Heart left ventricle (tissue), 13 donors: Measurements from ENCODE around the gene GRIN1.

Experiments used
- CTCF ChIP-seq, 12 donors: fragments of 200-600 bp; sonication (generic) in 4 of 12; IDR thresholded peaks; one replicate each; pipeline versions ENCODE4 v1.5.0 to v1.8.0; 2018 to 2022; ENCODE audit warnings: antibody characterized with exemption in 12 of 12, mild to moderate bottlenecking in 5 of 12
- POLR2A ChIP-seq, 2 donors: fragments of 450-650 bp; IDR thresholded peaks; one replicate each; pipeline ENCODE4 v1.6.1; 2017; ENCODE audit warnings: antibody characterized with exemption in 2 of 2, mild to moderate bottlenecking in 2 of 2, moderate library complexity in 2 of 2
- donor health status: ischemic (EF 13 %, LVEDD 7.1; RV severe dilation, severe dysfunction).
- donor health status: DM: no; HTN: yes; CAD: no.
- donor health status: DM: no; HTN: no; CAD: no.
- donor health status: ischemic (EF 25% LVEDD 6.9; RV normal size, moderate dysfunction).
- donor health status: ischemic (EF 25% LVEDD 5.7; RV mildly dilated, moderate dysfunction).
- donor health status: ischemic (EF 35%, LVEDD 5.7; RV mildly dilated, moderate dysfunction).
- donor health status: nonischemic (EF 11% LVEDD 7.7; RV severe dilation, severe dysfunction).
- donor health status: DM: yes; HTN: yes; CAD: no.
- donor health status: PGD.
- donor health status: ischemic (EF 29% LVEDD 5.4; RV normal size, mild dysfunction).
- donor health status: nonischemic (EF 23%, LVEDD 6.1; RV moderate dilation, normal function).

- TF ChIP-seq CTCF (IDR thresholded peaks at IDR 0.05) (no peak), POLR2A (IDR thresholded peaks at IDR 0.05) (no peak)
Measured at GRCh38 chr9:137149363-137149762, 10.4 kb downstream of the GRIN1 start.
